K562 (cell line): ENCODE measurements around the gene MRPL40. TPM values are rescaled to one million over a fixed set of nuclear protein-coding genes. Genes with fewer than 3 reads are reported as not detected.

ENCODE experiments used
- GTF2F1 ChIP-seq: IDR thresholded peaks from 2 replicates; pipeline ENCODE4 v1.6.1; 2011; ENCODE audit warnings: low read depth, low read length, improper control_type of control experiment
- HDAC1 ChIP-seq, 2 experiments: fragments of 450-650 bp; IDR thresholded peaks; 2 replicates each; pipeline ENCODE4 v1.6.1; 2016 to 2017; ENCODE audit warnings: inconsistent platforms in 1 of 2, mild to moderate bottlenecking in 1 of 2, moderate library complexity in 1 of 2
- KAT2B ChIP-seq: IDR thresholded peaks from one replicate; pipeline ENCODE4 v1.6.1; 2012; ENCODE audit warnings: low read depth, mild to moderate bottlenecking, control low read depth, inconsistent platforms, low read length, moderate library complexity
- LARP7 ChIP-seq: fragments of 450-650 bp; IDR thresholded peaks from 2 replicates; pipeline ENCODE4 v1.6.1; 2016
- MNT ChIP-seq, 2 experiments: fragments of 450-650 bp; conservative IDR thresholded peaks; 2 replicates each; pipeline ENCODE4 v1.6.1; 2017; ENCODE audit warnings: mild to moderate bottlenecking in 2 of 2, moderate library complexity in 2 of 2
- PHF20 ChIP-seq: fragments of 450-650 bp; IDR thresholded peaks from 2 replicates; pipeline ENCODE4 v1.6.1; 2018; ENCODE audit not compliant: partially characterized antibody
- POLR2G ChIP-seq: fragments of 200-400 bp; formaldehyde crosslinking; IDR thresholded peaks from 2 replicates; pipeline ENCODE4 v1.6.1; 2017; ENCODE audit warnings: low read depth, mild to moderate bottlenecking, antibody characterized with exemption, low read length, moderate library complexity
- RBM14 ChIP-seq: fragments of 200-400 bp; formaldehyde crosslinking; IDR thresholded peaks from 2 replicates; pipeline ENCODE4 v1.6.1; 2018; ENCODE audit warnings: low read depth, mild to moderate bottlenecking, low read length, moderate library complexity, borderline replicate concordance; ENCODE audit not compliant: insufficient read depth
- SAFB ChIP-seq: fragments of 200-400 bp; formaldehyde crosslinking; IDR thresholded peaks from 2 replicates; pipeline ENCODE4 v1.6.1; 2017; ENCODE audit warnings: low read depth, low read length, borderline replicate concordance
- SRSF1 ChIP-seq: fragments of 200-400 bp; formaldehyde crosslinking; IDR thresholded peaks from 2 replicates; pipeline ENCODE4 v1.6.1; 2017; ENCODE audit warnings: mild to moderate bottlenecking, low read depth, low read length, moderate library complexity
- SRSF3 ChIP-seq: fragments of 200-400 bp; formaldehyde crosslinking; IDR thresholded peaks from 2 replicates; pipeline ENCODE4 v1.6.1; 2016; ENCODE audit warnings: mild to moderate bottlenecking, low read length, moderate library complexity; ENCODE audit not compliant: insufficient read depth
- TAF7 ChIP-seq: fragments of 450-650 bp; IDR thresholded peaks from 2 replicates; pipeline ENCODE4 v1.6.1; 2016; ENCODE audit warnings: missing genetic modification characterization, missing compliant biosample characterization
- TEAD4 ChIP-seq, 2 experiments: sonication (generic) in 1 of 2; formaldehyde crosslinking in 1 of 2; IDR thresholded peaks; 2 replicates each; pipeline versions ENCODE4 v1.6.1 to v1.8.0; 2012 to 2022; ENCODE audit warnings: borderline replicate concordance in 1 of 2, inconsistent platforms in 1 of 2, low read length in 1 of 2, mild to moderate bottlenecking in 1 of 2, missing genetic modification reagents in 1 of 2
- XRCC3 ChIP-seq: fragments of 450-650 bp; IDR thresholded peaks from 2 replicates; pipeline ENCODE4 v1.6.1; 2017; ENCODE audit warnings: mild to moderate bottlenecking, moderate library complexity
- XRCC5 ChIP-seq: fragments of 200-400 bp; formaldehyde crosslinking; IDR thresholded peaks from 2 replicates; pipeline ENCODE4 v1.6.1; 2017; ENCODE audit warnings: low read depth, mild to moderate bottlenecking, low read length
- ZBTB8A ChIP-seq: fragments of 450-650 bp; IDR thresholded peaks from 2 replicates; pipeline ENCODE4 v1.6.1; 2018; ENCODE audit warnings: mild to moderate bottlenecking, moderate library complexity; ENCODE audit not compliant: partially characterized antibody
- ZHX1 ChIP-seq: fragments of 150-350 bp; conservative IDR thresholded peaks from 2 replicates; pipeline ENCODE4 v1.6.1; 2014; ENCODE audit warnings: low read length
- ZNF717 ChIP-seq: fragments of 250-450 bp; sonication (Bioruptor Pico); IDR thresholded peaks from 2 replicates; pipeline ENCODE4 v1.5.0; 2021
- polyA plus RNA-seq, 8 experiments: library from polyadenylated mRNA; depleted of rRNA in 4 of 8; stranded (reverse) in 5 of 8; unstranded in 3 of 8; fragments of >200 nt; fragmentation: Nextera tagmentation in 2 of 8; fragmentation: Illumina TruSeq in 1 of 8; extraction: Ambion mirVana in 2 of 8; extraction: Trizol in 1 of 8; gene quantifications; 2 replicates each; pipeline versions ENCODE4 v1.2.1 to v1.2.3, GENCODE V29; 2011 to 2014; ENCODE audit warnings: inconsistent platforms in 1 of 8, missing spikeins in 1 of 8
- total RNA-seq, 7 experiments: library from RNA; depleted of rRNA in 6 of 7; stranded (reverse); fragments of >200 nt in 6 of 7; fragmentation: Illumina TruSeq in 2 of 7; extraction: Trizol in 2 of 7; gene quantifications; 2 replicates each; pipeline versions ENCODE4 v1.2.1 to v1.2.3, GENCODE V29; 2011 to 2021; ENCODE audit warnings: low replicate concordance in 1 of 7
- TF ChIP-seq, protein P1 (sequence below): IDR thresholded peaks from 2 replicates; pipeline ENCODE4 v1.6.1; 2014; ENCODE audit warnings: antibody characterized with exemption
- TF ChIP-seq, protein P2 (sequence below): IDR thresholded peaks from 2 replicates; pipeline ENCODE4 v1.6.1; 2016; ENCODE audit warnings: missing genetic modification characterization, missing compliant biosample characterization

The MRPL40 gene
- total and polyA plus RNA-seq, 9 of the 15 experiments (the other 6 are each of a cell fraction or from before 2014, with no cell fraction given) = 132 to 652 (median 208) TPM

DNA sequence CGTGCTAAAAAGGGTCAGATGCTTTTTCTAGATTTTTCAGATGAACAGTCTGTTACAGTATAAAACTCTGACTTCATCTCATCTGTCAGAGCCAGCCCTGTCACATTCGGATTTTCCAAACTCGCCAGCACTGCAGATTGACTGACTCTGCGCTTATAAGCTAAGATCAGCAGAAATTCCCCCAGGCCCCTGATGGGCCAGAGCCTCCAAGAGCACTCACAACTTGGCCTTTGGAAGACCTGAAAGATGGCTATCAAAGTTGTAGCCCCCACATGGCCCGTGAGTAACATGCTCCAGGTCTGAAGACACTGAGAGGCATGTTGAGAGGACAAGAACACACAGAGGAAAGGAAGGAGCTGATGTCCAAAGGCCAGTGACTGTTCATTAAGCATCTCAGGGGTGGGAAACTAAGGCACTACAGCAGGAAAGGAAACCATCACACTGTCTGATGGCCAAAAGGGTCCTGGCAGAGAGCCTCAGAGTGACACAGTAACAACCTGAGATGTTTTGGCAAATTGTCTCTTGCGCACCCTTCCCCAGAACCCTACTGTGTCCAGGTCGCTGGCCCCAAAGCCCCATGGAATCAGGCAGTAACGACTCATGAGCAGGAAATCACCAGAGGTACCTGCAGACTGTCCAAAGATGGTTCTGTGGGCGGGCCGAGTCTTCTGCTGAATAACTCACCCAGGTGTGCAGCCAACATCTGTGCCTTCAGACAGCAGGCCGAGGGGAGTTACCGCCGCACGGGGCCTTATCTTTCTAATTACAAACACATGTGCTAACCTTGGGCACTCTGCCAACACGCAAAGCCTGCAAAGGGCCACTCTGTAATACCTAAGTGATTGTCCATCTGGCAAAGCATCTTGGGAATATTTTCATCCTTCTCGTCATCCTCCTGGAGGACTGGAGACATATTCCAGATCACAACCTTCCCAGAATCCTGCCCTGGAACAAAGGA lies 24.4 kb upstream of the MRPL40 start (continued):
- TF ChIP-seq HDAC1 (IDR thresholded peaks at IDR 0.05) (peak; percentile 57 to 79; a peak in 3 of 4 replicates), SRSF3 (no peak), KAT2B (no peak), TEAD4 (IDR thresholded peaks at IDR 0.05; ENCODE audit: low read length) (peak; percentile 98), TEAD4 (CRISPR knock-in tag; IDR thresholded peaks at IDR 0.05; ENCODE audit: borderline replicate concordance) (no peak), XRCC5 (0 out of 2 replicates have a peak, but pooled peaks have one; percentile 35), PHF20 (no peak), ZHX1 (no peak), POLR2G (no peak), XRCC3 (no peak), ZNF717 (CRISPR knock-in tag) (no peak), ZBTB8A (no peak), MNT (conservative IDR thresholded peaks at IDR 0.05) (peak; percentile 82 to 94), SRSF1 (no peak), SAFB (no peak), TAF7 (tag) (no peak), RBM14 (no peak), GTF2F1 (no peak), LARP7 (no peak)
- TF ChIP-seq, protein P1, sequence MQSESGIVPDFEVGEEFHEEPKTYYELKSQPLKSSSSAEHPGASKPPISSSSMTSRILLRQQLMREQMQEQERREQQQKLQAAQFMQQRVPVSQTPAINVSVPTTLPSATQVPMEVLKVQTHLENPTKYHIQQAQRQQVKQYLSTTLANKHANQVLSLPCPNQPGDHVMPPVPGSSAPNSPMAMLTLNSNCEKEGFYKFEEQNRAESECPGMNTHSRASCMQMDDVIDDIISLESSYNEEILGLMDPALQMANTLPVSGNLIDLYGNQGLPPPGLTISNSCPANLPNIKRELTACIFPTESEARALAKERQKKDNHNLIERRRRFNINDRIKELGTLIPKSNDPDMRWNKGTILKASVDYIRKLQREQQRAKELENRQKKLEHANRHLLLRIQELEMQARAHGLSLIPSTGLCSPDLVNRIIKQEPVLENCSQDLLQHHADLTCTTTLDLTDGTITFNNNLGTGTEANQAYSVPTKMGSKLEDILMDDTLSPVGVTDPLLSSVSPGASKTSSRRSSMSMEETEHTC = peak; percentile 76
- TF ChIP-seq, protein P2, sequence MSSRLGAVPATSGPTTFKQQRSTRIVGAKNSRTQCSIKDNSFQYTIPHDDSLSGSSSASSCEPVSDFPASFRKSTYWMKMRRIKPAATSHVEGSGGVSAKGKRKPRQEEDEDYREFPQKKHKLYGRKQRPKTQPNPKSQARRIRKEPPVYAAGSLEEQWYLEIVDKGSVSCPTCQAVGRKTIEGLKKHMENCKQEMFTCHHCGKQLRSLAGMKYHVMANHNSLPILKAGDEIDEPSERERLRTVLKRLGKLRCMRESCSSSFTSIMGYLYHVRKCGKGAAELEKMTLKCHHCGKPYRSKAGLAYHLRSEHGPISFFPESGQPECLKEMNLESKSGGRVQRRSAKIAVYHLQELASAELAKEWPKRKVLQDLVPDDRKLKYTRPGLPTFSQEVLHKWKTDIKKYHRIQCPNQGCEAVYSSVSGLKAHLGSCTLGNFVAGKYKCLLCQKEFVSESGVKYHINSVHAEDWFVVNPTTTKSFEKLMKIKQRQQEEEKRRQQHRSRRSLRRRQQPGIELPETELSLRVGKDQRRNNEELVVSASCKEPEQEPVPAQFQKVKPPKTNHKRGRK = no peak
